ENCODE results near the gene DRICH1.

DNA sequence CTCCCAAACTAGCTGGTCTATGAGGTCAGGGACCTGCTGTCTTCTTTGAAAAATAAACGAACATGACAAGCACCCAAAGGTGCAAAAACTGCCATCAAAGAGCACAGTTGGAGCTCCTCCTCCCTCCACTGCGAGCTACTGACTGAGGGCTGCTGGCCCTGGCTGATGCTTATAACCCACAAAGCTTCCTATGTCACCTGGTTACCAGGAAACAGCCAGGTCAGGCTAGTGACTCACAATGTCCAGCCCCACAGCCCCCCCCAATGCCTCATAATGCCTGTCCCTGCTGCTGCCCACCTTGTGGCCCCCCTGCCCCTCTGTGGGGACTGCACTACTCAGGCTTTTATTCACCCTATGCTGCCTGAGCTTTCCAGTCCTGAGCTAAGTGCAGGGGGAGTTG is at the start of gene DRICH1:
- no peak for TF ChIP-seq POLR2A (IDR thresholded peaks at IDR 0.05)
- no peak for TF ChIP-seq POLR2AphosphoS5 (IDR thresholded peaks at IDR 0.05)
